ENCODE data around the gene COX20. TPM values are rescaled to one million over a fixed set of nuclear protein-coding genes. Genes with fewer than 3 reads are reported as not detected.
A peak's percentile ranks its signal among the peaks of the same experiment; 100 is the strongest.

The COX20 gene
- total and polyA plus RNA-seq, 2 donors (not counting 1 experiment from before 2014, with no cell fraction given) = 22.8 to 51.5 TPM

- DNase-seq (ENCODE audit: low read depth in 2 of 2) = no peak
- peaks cover 6% of the 10 kb centered on the region for H3K4me1 ChIP-seq (ENCODE audit: control insufficient read depth, extremely low read depth, insufficient read depth, low read length)
- H4K20me1 ChIP-seq (ENCODE audit: control insufficient read depth, extremely low read depth, insufficient read depth, low read length) = peaks cover 16% of the 10 kb centered on the region
- H3K27me3 ChIP-seq (ENCODE audit: control insufficient read depth, insufficient read depth, low read length) = no peaks in the 10 kb centered on the region
- H3K9me3 ChIP-seq (ENCODE audit: control insufficient read depth, insufficient read depth, low read depth, low read length) = no peaks in the 10 kb centered on the region
- H3K36me3 ChIP-seq (ENCODE audit: control insufficient read depth, insufficient read depth, low read length) = peaks cover 6% of the 10 kb centered on the region
- peaks cover 67% of the 10 kb centered on the region for H3K79me2 ChIP-seq (ENCODE audit: control insufficient read depth, insufficient read depth, low read length)
- peak overlapping the region; percentile 76 to 93 (median 88) for H3K4me3 ChIP-seq (replicated peaks in 1 of 4; ENCODE audit: control extremely low read depth in 1 of 4, insufficient read depth in 1 of 4, low read depth in 3 of 4, low read length in 4 of 4)
- no peak for TF ChIP-seq EZH2 (IDR thresholded peaks at IDR 0.05; ENCODE audit: low read length, missing control alignments)
- TF ChIP-seq, protein P1, sequence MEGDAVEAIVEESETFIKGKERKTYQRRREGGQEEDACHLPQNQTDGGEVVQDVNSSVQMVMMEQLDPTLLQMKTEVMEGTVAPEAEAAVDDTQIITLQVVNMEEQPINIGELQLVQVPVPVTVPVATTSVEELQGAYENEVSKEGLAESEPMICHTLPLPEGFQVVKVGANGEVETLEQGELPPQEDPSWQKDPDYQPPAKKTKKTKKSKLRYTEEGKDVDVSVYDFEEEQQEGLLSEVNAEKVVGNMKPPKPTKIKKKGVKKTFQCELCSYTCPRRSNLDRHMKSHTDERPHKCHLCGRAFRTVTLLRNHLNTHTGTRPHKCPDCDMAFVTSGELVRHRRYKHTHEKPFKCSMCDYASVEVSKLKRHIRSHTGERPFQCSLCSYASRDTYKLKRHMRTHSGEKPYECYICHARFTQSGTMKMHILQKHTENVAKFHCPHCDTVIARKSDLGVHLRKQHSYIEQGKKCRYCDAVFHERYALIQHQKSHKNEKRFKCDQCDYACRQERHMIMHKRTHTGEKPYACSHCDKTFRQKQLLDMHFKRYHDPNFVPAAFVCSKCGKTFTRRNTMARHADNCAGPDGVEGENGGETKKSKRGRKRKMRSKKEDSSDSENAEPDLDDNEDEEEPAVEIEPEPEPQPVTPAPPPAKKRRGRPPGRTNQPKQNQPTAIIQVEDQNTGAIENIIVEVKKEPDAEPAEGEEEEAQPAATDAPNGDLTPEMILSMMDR (conservative IDR thresholded peaks at IDR 0.05 in 1 of 2, IDR thresholded peaks at IDR 0.05 in 1 of 2; ENCODE audit: low read depth in 1 of 2, low read length in 2 of 2) = no peak
- peak overlapping the region; percentile 96 for H3K27ac ChIP-seq (ENCODE audit: insufficient read depth, low read length)
- peak overlapping the region; percentile 99 for H3K9ac ChIP-seq (ENCODE audit: insufficient read depth, low read length)
- H2AFZ ChIP-seq (ENCODE audit: low read length) = no peak overlapping the region
- H3K4me2 ChIP-seq (ENCODE audit: extremely low read depth, insufficient read depth, low read length) = peak overlapping the region; percentile 96
These were observed 26.9 kb downstream of the COX20 start for GRCh38 chr1:244862354-244862698.

GRCh38 chr1:244862699-244863490 lies 27.4 kb downstream of the COX20 start:
- H2AFZ ChIP-seq (ENCODE audit: low read length) = no peak overlapping the region
- TF ChIP-seq, protein P1 (conservative IDR thresholded peaks at IDR 0.05 in 1 of 2, IDR thresholded peaks at IDR 0.05 in 1 of 2; ENCODE audit: low read depth in 1 of 2, low read length in 2 of 2) = no peak
- TF ChIP-seq EZH2 (IDR thresholded peaks at IDR 0.05; ENCODE audit: low read length, missing control alignments) = no peak

DNA sequence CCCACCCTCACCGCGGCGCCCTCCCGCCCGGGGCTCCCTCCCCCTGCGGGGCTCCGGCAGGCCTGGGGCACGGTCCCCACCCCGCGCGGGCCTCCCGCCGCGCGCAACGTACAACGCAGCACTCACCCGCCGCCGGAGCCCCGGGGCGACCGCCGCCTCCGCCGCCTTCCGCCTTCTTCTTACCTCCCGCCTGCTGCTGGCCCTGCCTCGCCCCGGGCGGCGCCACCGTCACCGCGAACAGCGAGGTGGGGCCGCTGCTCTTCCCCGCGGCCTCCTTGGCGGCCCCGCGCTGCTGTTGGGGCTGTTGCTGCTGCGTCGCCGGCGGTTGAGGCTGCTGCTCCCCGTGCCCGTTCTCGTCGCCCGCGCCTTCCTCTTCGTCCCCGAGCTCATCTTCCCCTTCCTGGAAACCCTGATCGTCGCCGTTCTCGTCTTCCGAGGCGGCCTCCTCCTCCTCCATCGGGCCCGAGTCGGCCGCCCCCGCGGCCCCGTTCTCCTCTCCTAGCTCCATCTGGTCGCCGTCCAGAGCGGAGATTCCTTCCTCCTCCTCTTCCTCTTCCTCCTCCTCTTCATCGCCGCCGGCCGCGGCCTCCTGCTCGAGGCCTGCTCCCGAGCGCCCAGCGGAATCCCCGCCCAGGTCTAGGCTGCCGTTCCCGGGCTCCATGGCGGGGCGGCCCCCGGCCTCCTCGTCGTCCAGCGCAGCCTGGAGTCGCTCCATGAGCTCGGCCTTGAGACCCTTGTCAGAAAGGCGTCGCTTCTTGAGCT lies 28.2 kb downstream of the COX20 start:
- Histone ChIP-seq H4K20me1 (ENCODE audit: control insufficient read depth, extremely low read depth, insufficient read depth, low read length) (peaks cover 16% of the 10 kb centered on the region), H3K4me2 (ENCODE audit: extremely low read depth, insufficient read depth, low read length) (peak overlapping the region; percentile 7), H2AFZ (ENCODE audit: low read length) (no peak overlapping the region), H3K27ac (ENCODE audit: insufficient read depth, low read length) (peak overlapping the region; percentile 96), H3K4me3 (replicated peaks in 1 of 4; ENCODE audit: control extremely low read depth in 1 of 4, insufficient read depth in 1 of 4, low read depth in 3 of 4, low read length in 4 of 4) (peak overlapping the region; percentile 66 to 96 (median 76)), H3K4me1 (ENCODE audit: control insufficient read depth, extremely low read depth, insufficient read depth, low read length) (peaks cover 6% of the 10 kb centered on the region), H3K9ac (ENCODE audit: insufficient read depth, low read length) (peak overlapping the region; percentile 99), H3K9me3 (ENCODE audit: control insufficient read depth, insufficient read depth, low read depth, low read length) (no peaks in the 10 kb centered on the region), H3K36me3 (ENCODE audit: control insufficient read depth, insufficient read depth, low read length) (peaks cover 6% of the 10 kb centered on the region), H3K27me3 (ENCODE audit: control insufficient read depth, insufficient read depth, low read length) (no peaks in the 10 kb centered on the region), H3K79me2 (ENCODE audit: control insufficient read depth, insufficient read depth, low read length) (peaks cover 54% of the 10 kb centered on the region)
- DNase-seq (ENCODE audit: low read depth in 2 of 2) = no peak
- TF ChIP-seq EZH2 (IDR thresholded peaks at IDR 0.05; ENCODE audit: low read length, missing control alignments) = no peak
- TF ChIP-seq, protein P1 (conservative IDR thresholded peaks at IDR 0.05 in 1 of 2, IDR thresholded peaks at IDR 0.05 in 1 of 2; ENCODE audit: low read depth in 1 of 2, low read length in 2 of 2) = no peak

More at GRCh38 chr1:244862699-244863490, 27.4 kb downstream of the COX20 start:
- H3K9me3 ChIP-seq (ENCODE audit: control insufficient read depth, insufficient read depth, low read depth, low read length) = no peaks in the 10 kb centered on the region
- H3K79me2 ChIP-seq (ENCODE audit: control insufficient read depth, insufficient read depth, low read length) = peaks cover 62% of the 10 kb centered on the region
- H4K20me1 ChIP-seq (ENCODE audit: control insufficient read depth, extremely low read depth, insufficient read depth, low read length) = peaks cover 16% of the 10 kb centered on the region
- peak overlapping the region; percentile 99 for H3K9ac ChIP-seq (ENCODE audit: insufficient read depth, low read length)
- peaks cover 6% of the 10 kb centered on the region for H3K36me3 ChIP-seq (ENCODE audit: control insufficient read depth, insufficient read depth, low read length)
- H3K4me1 ChIP-seq (ENCODE audit: control insufficient read depth, extremely low read depth, insufficient read depth, low read length) = peaks cover 6% of the 10 kb centered on the region
- DNase-seq (ENCODE audit: low read depth in 2 of 2) = peak; percentile 86 to 94
- peak overlapping the region; percentile 96 for H3K27ac ChIP-seq (ENCODE audit: insufficient read depth, low read length)
- H3K4me3 ChIP-seq (replicated peaks in 1 of 4; ENCODE audit: control extremely low read depth in 1 of 4, insufficient read depth in 1 of 4, low read depth in 3 of 4, low read length in 4 of 4) = peak overlapping the region; percentile 76 to 96 (median 90)
- H3K27me3 ChIP-seq (ENCODE audit: control insufficient read depth, insufficient read depth, low read length) = no peaks in the 10 kb centered on the region
- peak overlapping the region; percentile 96 for H3K4me2 ChIP-seq (ENCODE audit: extremely low read depth, insufficient read depth, low read length)

All from fibroblast of lung (primary cell).